Dermis blood vessel endothelial cell (primary cell): ENCODE data around the gene MDGA2. TPM values are rescaled to one million over a fixed set of nuclear protein-coding genes. Genes with fewer than 3 reads are reported as not detected.

ENCODE experiments used
- DNase-seq: peaks from one replicate; pipeline ENCODE4 v3.0.0; 2010
- total RNA-seq: library from RNA; depleted of rRNA; stranded (reverse); fragments of >200 nt; gene quantifications from 2 replicates; pipeline ENCODE4 v1.2.3, GENCODE V29; 2014

The MDGA2 gene
- total RNA-seq, 1 donor from 2014 or later, result not detected

GRCh38 chr14:46885566-46885965, 789.8 kb downstream of the MDGA2 start:
- no peak for DNase-seq

- DNase-seq, result no peak
Measured at GRCh38 chr14:46861753-46862152, 813.7 kb downstream of the MDGA2 start.

- no peak for DNase-seq
Measured at GRCh38 chr14:46840944-46841720, 834.3 kb downstream of the MDGA2 start.

- no peak for DNase-seq
Measured at GRCh38 chr14:46820291-46820690, 855.1 kb downstream of the MDGA2 start.

GRCh38 chr14:46819117-46819516, 856.3 kb downstream of the MDGA2 start:
- DNase-seq, result no peak

GRCh38 chr14:46818147-46818546, 857.3 kb downstream of the MDGA2 start:
- no peak for DNase-seq

- no peak for DNase-seq
Measured at GRCh38 chr14:46793144-46793543, 882.3 kb downstream of the MDGA2 start.
